ENCODE results near the gene AVP.
A peak's percentile ranks its signal among the peaks of the same experiment; 100 is the strongest.
"Not testable (repeated sequence)": the region's sequence is repeated elsewhere in the genome, so short reads cannot be mapped to it uniquely, and the experiment has no call there.

The AVP gene

DNA sequence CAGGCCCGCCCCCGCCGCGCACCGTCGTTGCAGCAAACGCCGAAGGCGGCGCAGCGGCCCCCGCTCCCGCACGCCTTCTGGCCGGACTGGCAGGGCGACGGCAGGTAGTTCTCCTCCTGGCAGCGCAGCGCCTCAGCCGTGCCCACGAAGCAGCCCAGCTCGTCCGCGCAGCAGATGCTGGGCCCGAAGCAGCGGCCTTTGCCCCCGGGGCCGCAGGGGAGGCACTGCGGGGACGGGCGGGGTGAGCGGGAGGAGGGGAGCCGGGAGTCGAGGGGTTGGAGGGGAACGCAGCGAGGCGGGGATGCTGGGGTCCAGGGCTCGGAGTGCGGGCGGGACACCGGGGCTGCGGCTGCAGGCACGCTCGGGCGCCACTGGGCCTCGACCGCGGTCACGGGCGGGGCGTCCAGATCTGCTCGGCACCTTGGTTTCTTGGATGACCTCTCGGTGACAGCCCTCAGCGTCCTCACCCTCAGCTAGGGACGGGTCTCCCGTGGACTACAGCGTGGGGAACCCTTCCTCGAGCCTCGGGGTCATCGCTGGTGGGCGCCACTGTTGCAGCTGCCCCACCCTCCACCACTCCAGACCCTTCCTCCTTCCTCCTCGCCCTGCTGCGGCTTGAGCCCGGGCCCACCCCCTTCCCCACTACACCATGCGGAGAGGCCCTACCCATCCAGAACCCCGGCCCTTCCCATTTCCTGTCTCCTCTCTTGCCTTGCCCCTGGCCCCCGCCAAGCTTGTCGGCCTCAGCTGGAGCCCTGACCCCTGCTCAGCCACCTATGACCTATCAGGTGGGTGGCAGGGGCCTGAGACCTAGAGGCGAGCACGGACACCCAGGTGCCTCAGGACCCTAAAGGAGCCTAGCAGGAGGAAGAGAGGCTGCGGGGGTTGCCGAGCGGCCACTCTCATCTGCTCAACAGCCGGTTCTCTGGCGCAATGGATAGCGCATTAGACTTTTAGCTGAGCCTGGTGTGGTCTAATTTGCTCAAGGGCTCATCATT lies 1.3 kb downstream of the AVP start:
- no peak for DNase-seq (ENCODE audit: low read depth in 2 of 2)

DNA sequence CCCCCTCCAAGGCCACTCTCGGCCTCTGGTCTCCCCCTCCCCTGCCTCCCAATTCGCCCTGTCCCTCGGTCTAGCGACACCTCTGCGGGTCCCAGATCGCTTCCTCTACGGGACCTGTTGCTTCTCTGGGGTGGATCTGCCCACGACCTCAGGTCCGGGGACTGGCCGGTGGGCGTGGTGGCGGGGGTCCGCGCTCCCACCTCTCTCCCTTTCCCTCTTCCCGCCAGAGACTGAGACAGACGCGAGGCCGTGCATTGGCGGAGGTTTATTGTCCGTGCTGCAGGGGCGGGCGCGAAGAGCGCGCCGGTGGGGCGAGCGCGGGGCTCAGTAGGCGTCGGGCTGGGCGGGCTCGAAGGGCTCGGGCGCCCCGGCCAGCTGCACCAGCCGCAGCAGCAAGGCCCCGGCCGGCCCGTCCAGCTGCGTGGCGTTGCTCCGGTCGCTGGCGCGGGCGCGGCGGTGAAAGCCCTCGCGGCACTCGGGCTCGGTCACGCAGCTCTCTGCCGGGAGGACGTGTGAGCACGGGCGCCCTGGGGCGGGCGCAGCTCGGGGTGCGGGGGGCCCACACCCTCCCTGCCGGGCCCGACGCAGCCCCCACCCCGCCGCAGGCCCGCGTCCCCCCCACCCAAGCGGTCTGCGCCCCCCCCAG lies 2.1 kb downstream of the AVP start:
- DNase-seq (ENCODE audit: low read depth in 2 of 2) = no peak

DNA sequence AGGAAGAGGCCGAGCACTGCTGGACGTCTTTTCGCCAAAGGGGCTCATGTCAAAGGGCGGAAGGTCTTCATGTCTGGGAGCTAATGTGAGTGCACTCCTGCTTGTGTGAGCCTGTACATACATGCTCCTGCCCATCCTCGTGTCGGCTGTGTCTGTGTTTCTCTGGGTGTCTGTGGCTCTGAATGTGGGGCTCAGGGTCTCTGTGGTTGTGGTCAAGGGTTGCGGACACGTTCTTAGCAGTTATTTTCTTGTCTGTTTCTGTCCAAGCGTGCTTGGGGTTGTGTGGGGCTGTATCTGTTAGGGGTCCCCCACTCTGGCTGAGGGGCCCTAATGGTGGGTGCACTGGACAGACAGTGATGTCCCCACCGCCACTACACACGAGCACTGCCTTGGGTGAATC lies 2.9 kb downstream of the AVP start:
- no peak for DNase-seq (ENCODE audit: low read depth in 2 of 2)

DNA sequence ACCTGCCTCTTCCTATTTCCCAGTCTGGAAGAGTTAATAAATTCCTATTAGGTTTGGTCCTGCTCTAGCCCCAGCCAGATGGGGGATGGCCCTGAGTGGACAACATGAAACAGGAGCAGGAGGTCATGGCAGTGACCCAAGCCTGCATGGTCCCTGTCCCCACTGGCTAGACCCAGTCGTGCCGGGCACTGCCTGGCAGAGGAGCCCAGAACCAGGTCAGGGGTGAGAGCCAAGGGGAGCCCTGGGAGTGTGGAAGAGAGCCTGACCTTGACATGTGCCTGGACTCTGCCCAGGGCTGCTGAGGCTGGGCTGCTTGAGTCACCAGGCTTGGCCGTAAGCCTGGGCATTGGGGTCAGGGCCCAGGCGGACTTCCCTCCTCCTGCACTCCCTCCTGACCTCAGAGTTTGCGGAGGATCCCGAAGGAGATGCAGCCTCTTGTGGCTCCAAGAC lies 3.6 kb downstream of the AVP start:
- no peak for DNase-seq (ENCODE audit: low read depth in 2 of 2)

DNA sequence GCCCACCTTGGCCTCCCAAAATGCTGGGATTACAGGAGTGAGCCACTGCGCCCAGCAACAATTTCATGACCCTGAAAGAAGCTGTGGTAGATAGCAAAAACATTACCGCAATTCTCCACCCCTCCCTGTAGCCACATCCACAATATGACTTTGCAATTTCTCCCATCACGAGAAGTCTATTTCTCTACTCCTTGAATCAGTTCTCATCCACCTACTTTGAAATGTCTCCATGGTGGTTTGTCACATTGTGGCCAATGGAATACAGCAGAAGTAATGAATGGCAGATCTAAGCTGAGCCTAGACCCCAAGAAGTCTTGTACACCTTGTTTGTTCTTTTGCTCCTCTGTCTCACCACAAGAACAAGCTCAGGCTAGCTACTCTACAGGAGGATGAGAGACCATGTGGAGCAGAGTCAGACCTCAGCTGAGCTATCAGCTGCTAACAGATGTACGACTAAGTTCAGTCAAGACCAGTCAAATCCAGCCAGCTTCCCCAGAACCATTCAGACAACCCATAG lies 6.8 kb downstream of the AVP start:
- DNase-seq (ENCODE audit: low read depth in 2 of 2) = no peak

DNA sequence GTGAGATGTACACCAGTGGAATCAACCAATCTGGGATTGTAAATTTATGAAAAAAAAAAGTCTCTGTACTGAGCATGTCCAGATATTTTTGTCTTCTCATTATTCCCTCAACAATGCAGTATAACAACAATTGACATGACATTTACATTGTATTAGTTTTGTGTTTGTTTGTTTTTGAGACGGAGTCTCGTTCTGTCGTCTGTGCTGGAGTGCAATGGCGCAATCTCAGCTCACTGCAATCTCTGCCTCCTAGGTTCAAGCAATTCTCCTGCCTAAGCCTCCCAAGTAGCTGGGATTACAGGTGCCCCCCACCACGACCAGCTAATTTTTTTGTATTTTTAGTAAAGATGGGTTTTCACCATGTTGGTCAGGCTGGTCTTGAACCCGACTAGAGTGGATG lies 9.2 kb downstream of the AVP start:
- not testable (repeated sequence) for DNase-seq (ENCODE audit: low read depth in 2 of 2)

DNA sequence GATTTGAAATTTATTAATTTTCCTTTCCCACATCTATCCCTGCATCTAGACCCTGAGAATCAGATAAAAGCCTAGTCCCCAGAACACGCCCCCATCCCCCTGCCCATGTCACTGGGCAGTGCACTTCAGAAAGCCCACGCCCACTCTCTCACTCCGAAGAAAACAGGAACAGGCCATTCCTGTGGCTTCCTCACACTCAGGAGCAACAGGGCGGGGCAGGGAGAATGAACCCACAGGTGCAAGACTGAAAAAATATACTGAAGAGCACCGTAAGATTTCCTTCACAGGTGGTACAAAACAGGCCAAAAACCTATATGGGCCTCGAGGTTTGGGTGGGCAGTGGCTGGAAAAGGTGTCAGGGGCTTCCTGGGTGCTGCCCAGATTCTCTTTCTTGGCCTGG lies 9.7 kb downstream of the AVP start:
- no peak for DNase-seq (ENCODE audit: low read depth in 2 of 2)

DNA sequence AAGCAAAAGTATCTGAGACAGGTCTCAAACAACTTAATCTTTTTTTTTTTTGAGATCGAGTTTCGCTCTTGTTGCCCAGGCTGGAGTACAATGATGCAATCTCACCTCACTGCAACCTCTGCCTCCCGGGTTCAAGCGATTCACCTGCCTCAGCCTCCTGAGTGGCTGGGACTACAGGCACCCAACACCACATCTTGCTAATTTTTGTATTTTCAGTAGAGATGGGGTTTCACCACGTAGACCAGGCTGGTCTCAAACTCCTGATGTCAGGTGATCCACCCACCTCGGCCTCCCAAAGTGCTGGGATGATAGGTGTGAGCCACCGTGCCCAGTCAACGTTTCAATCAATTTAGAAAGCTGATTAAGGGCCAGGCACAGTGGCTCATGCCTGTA lies 11.3 kb downstream of the AVP start:
- not testable (repeated sequence) for DNase-seq (ENCODE audit: low read depth in 2 of 2)

DNA sequence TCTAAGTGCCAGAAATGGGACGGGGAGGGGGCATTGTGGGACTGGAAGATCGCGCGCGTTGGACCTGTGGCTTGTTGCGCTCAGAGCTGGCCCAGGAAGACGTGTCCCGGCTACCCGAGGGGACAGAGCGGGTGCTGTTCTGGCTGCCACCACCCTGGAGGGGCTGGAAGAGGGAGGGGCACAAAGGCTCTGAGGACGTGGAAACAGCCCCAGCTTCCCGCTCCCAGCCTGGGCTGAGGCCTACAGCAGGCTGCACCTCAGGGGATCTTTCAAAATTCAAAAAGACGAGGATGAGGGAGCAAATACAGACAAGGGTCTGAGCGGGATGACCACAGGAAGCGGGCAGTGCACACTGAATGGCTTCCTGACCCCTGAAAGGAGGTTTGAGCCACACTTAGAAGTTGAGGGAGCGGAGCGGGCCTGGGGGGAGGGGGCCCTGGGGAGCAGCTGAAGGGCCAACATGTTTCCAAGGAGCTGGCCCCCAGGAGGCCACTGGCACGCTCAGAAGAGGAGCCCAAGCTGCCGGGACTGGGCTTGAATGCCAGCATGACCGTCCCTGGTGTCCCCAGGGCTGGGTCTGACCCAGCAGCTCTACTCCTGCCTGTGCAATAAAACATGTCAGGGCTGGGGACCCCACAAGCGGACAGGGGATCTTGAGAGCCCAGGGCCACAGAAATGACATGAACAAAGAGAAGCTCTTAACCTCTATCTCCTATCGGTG lies 11.8 kb downstream of the AVP start:
- DNase-seq (ENCODE audit: low read depth in 2 of 2) = no peak

DNA sequence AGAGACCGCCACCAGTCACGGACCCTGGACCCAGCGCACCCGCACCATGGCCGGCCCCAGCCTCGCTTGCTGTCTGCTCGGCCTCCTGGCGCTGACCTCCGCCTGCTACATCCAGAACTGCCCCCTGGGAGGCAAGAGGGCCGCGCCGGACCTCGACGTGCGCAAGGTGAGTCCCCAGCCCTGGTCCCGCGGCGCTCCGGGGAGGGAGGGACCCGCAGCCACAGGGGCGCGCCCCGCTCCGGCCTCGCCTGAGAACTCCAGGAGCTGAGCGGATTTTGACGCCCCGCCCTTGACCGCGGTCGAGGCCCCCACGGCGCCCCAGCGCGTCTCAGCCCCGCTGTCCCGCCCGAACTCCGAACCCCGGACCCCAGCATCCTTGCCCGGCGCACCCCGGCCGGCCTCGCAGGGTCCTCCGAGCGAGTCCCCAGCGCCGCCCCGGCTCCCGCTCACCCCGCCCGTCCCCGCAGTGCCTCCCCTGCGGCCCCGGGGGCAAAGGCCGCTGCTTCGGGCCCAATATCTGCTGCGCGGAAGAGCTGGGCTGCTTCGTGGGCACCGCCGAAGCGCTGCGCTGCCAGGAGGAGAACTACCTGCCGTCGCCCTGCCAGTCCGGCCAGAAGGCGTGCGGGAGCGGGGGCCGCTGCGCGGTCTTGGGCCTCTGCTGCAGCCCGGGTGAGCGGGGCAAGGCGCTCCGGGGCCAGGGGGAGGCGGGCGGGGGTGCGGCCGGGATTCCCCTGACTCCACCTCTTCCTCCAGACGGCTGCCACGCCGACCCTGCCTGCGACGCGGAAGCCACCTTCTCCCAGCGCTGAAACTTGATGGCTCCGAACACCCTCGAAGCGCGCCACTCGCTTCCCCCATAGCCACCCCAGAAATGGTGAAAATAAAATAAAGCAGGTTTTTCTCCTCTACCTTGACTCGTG lies 12.7 kb downstream of the AVP start, which contains the start of gene OXT:
Gene OXT, plus strand, starts transcription at position 11 of the 920 bp plus-strand sequence. Its CDS starts 36 bp downstream, at position 47.
- DNase-seq (ENCODE audit: low read depth in 2 of 2) = peak; percentile 45 to 61

DNA sequence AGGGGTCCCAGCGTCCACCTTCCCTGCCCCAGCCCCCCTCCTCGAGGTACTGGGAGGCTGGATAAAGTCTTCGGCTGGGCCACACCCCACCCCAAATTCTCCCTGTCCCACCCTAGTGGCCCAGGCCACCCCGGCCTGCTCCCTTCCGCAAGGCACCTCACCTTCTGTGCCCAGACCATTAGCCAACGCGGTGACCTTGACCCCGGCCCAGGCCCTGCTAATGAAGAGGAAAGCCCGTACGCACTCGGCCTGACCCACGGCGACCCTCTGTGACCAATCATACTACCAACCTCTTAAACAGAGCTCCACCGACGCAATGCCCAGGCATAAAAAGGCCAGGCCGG lies 13.3 kb downstream of the AVP start:
- DNase-seq (ENCODE audit: low read depth in 2 of 2) = no peak

DNA sequence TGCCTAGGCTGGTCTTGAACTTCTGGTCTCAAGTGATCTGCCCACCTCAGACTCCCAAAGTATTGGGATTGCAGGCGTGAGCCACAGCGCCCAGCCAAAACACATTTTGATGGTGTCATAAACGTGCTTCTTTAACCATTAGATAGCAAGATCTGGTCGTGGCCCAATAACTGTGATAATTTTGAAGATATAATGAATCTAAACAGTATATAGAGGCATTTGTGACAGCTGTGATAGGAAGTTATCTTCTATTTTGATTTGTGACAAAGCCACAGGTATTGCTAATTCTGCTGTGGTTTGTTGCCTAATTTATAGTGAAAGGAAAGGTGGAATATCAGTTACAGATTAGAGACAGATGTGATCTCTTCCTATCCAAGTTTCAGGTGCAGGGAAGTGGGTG lies 13.8 kb downstream of the AVP start:
- no peak for DNase-seq (ENCODE audit: low read depth in 2 of 2)

DNA sequence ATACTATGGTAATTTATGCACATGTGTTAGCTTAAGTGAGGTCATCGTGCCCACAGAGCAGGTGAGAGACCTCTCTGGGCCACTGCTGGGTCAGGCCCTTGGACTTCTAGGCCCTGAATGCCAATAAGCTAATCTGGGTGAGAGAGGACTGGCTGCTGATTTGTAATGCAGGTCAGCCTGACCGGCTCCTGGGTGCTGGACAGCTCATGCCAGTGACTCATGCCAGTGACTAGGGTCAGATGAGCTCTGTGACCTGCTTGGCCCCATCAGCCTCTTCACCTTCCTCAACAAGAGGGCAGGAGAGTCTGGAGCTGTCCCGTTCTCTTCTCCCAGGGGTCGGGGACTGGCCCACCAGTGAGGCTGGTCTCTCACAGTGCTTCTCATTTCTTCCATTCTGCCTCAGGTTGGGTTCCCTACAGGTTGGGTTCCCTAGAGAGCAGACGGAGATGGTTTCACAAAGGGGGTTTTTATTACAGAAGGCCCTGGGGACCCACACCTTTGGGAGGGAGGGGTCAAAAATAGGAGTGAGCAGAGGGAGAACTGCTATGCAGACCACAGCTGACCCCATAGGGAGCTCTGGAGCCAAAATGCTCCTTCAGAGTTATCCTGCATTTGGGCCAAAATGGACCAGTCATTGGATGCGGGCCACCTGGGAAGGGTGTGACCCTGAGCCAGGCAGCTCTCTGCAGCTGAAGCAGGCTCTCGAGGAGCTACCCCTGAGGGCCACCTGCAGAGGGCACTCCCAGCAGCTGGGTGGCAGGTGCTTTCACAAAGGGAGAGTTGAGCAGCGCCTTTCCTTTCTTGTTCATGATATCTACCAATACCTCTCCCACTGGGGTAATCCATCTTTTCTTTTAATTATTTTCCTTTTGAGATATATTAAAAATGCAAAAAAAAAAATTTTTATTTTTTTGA lies 15.3 kb downstream of the AVP start:
- DNase-seq (ENCODE audit: low read depth in 2 of 2) = no peak

DNA sequence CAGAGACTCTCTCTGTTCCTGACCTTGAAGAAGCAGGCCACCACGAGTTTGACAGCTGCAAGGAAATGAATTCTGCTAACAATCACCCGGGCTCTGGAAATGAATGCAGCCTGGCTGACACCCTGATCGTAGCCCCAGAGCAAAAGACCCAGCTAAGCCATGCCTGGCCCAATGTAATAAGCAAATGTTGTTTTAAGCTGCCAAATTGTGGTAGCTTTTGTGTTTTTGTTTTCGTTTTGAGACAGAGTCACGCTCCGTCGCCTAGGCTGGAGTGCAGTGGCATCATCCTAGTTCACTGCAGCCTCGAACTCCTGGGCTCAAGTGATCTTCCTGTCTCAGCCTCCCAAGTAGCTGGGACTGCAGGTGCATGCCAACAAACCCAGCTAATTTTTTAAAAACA lies 16.4 kb downstream of the AVP start:
- DNase-seq (ENCODE audit: low read depth in 2 of 2) = no peak

DNA sequence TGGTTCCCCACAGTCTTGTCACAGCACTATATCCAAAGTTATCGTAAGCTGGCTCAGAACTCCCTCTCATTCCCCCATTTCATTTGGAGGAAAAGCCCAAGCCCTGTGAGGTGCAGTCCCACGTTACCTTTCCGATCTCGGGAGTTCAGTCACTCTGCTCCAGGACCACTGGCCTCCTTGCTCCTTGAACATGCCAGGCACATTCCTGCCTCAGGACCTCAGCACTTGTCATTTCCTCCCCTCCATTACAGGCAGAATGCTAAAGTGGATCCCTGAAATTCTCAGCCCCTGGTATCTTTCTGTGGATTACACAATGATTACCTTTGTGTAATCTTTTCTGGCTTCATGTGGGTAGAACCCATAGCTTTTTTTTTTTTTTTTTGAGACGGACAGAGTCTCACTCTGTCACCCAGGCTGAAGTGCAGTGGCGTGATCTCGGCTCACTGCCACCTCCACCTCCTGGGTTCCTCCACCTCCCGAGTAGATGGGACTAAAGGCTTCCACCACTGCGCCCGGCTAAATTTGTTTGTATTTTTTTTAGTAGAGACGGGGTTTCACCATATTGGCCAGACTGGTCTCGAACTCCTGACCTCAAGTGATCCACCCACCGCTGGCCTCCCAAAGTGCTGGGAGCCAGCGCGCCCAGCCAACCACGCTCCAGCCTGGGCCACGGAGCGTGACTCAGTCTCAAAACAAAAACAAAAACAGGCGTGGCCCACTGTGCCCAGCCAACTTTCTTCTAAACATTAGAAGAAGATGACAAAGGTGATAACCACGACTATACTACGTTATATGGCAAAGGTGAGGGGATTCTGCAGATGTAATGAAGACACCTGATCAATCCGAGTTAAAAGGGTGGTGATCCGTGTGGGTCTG lies 17.1 kb downstream of the AVP start:
- DNase-seq (ENCODE audit: low read depth in 2 of 2) = no peak

DNA sequence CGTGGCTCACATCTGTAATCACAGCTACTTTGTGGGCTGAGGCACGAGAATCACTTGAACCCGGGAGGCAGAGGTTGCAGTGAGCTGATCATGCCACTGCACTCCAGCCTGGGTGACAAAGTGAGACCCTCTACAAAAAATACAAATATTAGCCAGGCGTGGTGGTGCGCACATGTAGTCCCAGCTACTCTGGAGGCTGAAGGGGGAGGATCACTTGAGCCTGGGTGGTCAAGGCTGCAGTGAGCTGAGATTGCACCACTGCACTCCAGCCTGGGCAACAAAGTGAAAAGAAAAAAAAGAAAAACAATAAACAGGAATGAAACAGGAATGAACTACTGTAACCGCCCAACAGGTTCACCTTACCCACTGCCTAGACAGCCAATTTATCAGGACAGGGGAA lies 20.4 kb downstream of the AVP start:
- not testable (repeated sequence) for DNase-seq (ENCODE audit: low read depth in 2 of 2)

DNA sequence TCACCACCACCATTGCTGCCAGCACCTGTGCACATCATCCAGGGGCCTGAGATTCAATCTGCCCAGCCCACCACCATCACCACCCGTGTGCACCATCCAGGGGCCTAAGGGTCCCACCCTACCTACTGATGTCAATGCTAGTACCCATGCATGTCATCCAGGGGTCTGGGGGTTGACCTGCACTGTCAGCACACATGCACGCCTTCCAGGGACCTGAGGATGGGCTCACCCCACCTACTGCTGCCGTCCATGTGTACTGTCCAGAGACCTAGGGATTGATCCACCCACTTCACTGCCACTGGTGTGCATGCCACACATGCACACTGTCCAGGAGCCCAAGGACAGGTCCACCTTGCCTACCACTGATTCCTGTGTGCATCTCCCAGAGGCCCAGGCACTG lies 25.0 kb downstream of the AVP start:
- DNase-seq (ENCODE audit: low read depth in 2 of 2) = no peak

DNA sequence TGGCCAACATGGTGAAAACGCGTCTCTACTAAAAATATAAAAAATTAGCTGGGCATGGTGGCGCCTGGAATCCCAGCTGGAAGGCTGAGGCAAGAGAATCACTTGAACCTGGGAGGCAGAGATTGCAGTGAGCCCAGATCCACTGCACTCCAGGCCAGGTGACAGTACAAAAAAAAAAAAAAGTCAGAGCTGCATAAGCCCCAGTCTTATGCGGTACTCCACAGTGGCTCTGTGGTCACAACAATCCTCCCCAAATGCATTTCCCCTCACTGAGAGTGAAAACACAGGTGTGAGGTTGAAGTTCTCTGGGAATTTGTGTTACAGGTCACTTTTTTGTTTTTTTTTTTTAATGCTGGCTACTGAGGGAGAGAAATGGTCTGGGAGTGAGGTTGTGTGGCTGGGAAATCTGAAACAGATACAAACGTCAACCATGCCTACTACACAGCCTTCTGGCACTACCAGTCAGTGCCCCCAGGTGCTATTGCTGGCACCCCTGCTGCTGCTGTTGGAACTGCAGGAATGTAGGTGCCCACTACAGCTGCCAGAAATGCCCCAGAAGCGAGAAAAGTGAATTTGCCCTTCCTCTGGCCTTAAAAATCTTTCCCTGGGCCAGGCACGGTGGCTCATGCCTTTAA lies 33.0 kb downstream of the AVP start:
- no peak for DNase-seq (ENCODE audit: low read depth in 2 of 2)

Data from stimulated activated CD4-positive, alpha-beta T cell treated with anti-CD3 and anti-CD28 coated beads, Interleukin-4, amount 100 ng/mL, for 48 hours (primary cell).